ENCODE measurements around the gene ZNF100. TPM values are rescaled to one million over a fixed set of nuclear protein-coding genes. Genes with fewer than 3 reads are reported as not detected.

ZNF100 gene
- total RNA-seq, 1 donor from 2014 or later, result 9.8 TPM

GRCh38 chr19:21697698-21698097, 69.7 kb downstream of the ZNF100 start:
- TF ChIP-seq EZH2 (IDR thresholded peaks at IDR 0.05; ENCODE audit: insufficient read depth, low read length) (no peak), CTCF (IDR thresholded peaks at IDR 0.05; ENCODE audit: insufficient read depth, low read depth, low read length) (no peak)
- Histone ChIP-seq H4K20me1 (ENCODE audit: insufficient read depth, low read length) (no peaks in the 10 kb centered on the region), H3K4me3 (ENCODE audit: insufficient read depth, low read depth, low read length) (no peak overlapping the region), H3K36me3 (ENCODE audit: insufficient read depth, low read length) (no peaks in the 10 kb centered on the region), H2AFZ (ENCODE audit: low read depth, low read length) (no peak overlapping the region), H3K4me1 (ENCODE audit: insufficient read depth, low read length) (no peaks in the 10 kb centered on the region), H3K9me3 (ENCODE audit: insufficient read depth, low read depth, low read length) (no peaks in the 10 kb centered on the region), H3K27me3 (ENCODE audit: insufficient read depth, low read length) (no peaks in the 10 kb centered on the region), H3K27ac (ENCODE audit: low read depth, low read length) (no peak overlapping the region), H3K9ac (ENCODE audit: low read length) (no peak overlapping the region), H3K4me2 (ENCODE audit: low read length) (no peak overlapping the region), H3K79me2 (ENCODE audit: insufficient read depth, low read length) (no peaks in the 10 kb centered on the region)
- Mint-ChIP-seq H3K36me3 (ENCODE audit: low read depth, unreplicated experiment) (peaks cover 2% of the 10 kb centered on the region), H3K27me3 (ENCODE audit: low read depth, unreplicated experiment) (no peaks in the 10 kb centered on the region), H3K4me1 (ENCODE audit: low read depth, unreplicated experiment) (no peaks in the 10 kb centered on the region), H3K27ac (ENCODE audit: unreplicated experiment) (no peak overlapping the region), H3K4me3 (ENCODE audit: unreplicated experiment) (no peak overlapping the region), H3K9me3 (ENCODE audit: unreplicated experiment) (peaks cover 9% of the 10 kb centered on the region)
- FAIRE-seq (no peak), DNase-seq (ENCODE audit: low read depth) (no peak)

GRCh38 chr19:21694171-21694906, 73.0 kb downstream of the ZNF100 start:
- no peaks in the 10 kb centered on the region for H3K4me1 Mint-ChIP-seq (ENCODE audit: low read depth, unreplicated experiment)

More at GRCh38 chr19:21694171-21694906, 73.0 kb downstream of the ZNF100 start:
- no peaks in the 10 kb centered on the region for H3K36me3 ChIP-seq (ENCODE audit: insufficient read depth, low read length)
- Mint-ChIP-seq H3K27ac (ENCODE audit: unreplicated experiment) (no peak overlapping the region), H3K27me3 (ENCODE audit: low read depth, unreplicated experiment) (no peaks in the 10 kb centered on the region), H3K36me3 (ENCODE audit: low read depth, unreplicated experiment) (peaks cover 2% of the 10 kb centered on the region), H3K9me3 (ENCODE audit: unreplicated experiment) (peaks cover 17% of the 10 kb centered on the region), H3K4me3 (ENCODE audit: unreplicated experiment) (no peak overlapping the region)
- no peak overlapping the region for H3K4me2 ChIP-seq (ENCODE audit: low read length)
- DNase-seq (ENCODE audit: low read depth), result no peak
- no peak overlapping the region for H3K27ac ChIP-seq (ENCODE audit: low read depth, low read length)
- FAIRE-seq, result no peak
- no peak overlapping the region for H3K4me3 ChIP-seq (ENCODE audit: insufficient read depth, low read depth, low read length)
- H3K27me3 ChIP-seq (ENCODE audit: insufficient read depth, low read length), result no peaks in the 10 kb centered on the region
- H3K4me1 ChIP-seq (ENCODE audit: insufficient read depth, low read length), result no peaks in the 10 kb centered on the region
- no peak overlapping the region for H3K9ac ChIP-seq (ENCODE audit: low read length)
- TF ChIP-seq CTCF (IDR thresholded peaks at IDR 0.05; ENCODE audit: insufficient read depth, low read depth, low read length) (no peak), EZH2 (IDR thresholded peaks at IDR 0.05; ENCODE audit: insufficient read depth, low read length) (no peak)
- no peaks in the 10 kb centered on the region for H3K79me2 ChIP-seq (ENCODE audit: insufficient read depth, low read length)
- H3K9me3 ChIP-seq (ENCODE audit: insufficient read depth, low read depth, low read length), result no peaks in the 10 kb centered on the region
- no peaks in the 10 kb centered on the region for H4K20me1 ChIP-seq (ENCODE audit: insufficient read depth, low read length)
- H2AFZ ChIP-seq (ENCODE audit: low read depth, low read length), result no peak overlapping the region
